Measurements from ENCODE around the gene GUCA1A.

The GUCA1A gene

GRCh38 chr6:42173101-42173500 is at the start of gene GUCA1A:
GUCA1A (plus strand) TSS chr6:42173364; CDS start chr6:42173614, 250 bp downstream.
- no peak for DNase-seq (ENCODE audit: low spot score)

GRCh38 chr6:42123379-42124103 is 49.6 kb upstream of the GUCA1A start:
- no peak for DNase-seq (ENCODE audit: low spot score)

- DNase-seq (ENCODE audit: low spot score): no peak
These were observed 48.8 kb upstream of the GUCA1A start for GRCh38 chr6:42124223-42124836.

- DNase-seq (ENCODE audit: low spot score): no peak
These were observed 47.9 kb upstream of the GUCA1A start for GRCh38 chr6:42125231-42125630.

- no peak for DNase-seq (ENCODE audit: low spot score)
These were observed 47.5 kb upstream of the GUCA1A start for GRCh38 chr6:42125663-42126062.

- DNase-seq (ENCODE audit: low spot score): no peak
These were observed 44.5 kb upstream of the GUCA1A start for GRCh38 chr6:42128460-42129359.

- no peak for DNase-seq (ENCODE audit: low spot score)
These were observed 43.8 kb upstream of the GUCA1A start for GRCh38 chr6:42129360-42129676.

- no peak for DNase-seq (ENCODE audit: low spot score)
These were observed 41.6 kb upstream of the GUCA1A start for GRCh38 chr6:42131531-42131930.

- DNase-seq (ENCODE audit: low spot score): no peak
These were observed 39.2 kb upstream of the GUCA1A start for GRCh38 chr6:42133926-42134325.

GRCh38 chr6:42135161-42135560 is 38.0 kb upstream of the GUCA1A start:
- DNase-seq (ENCODE audit: low spot score): no peak

- no peak for DNase-seq (ENCODE audit: low spot score)
These were observed 37.4 kb upstream of the GUCA1A start for GRCh38 chr6:42135722-42136121.

GRCh38 chr6:42136508-42137193 is 36.5 kb upstream of the GUCA1A start:
- no peak for DNase-seq (ENCODE audit: low spot score)

GRCh38 chr6:42137194-42137753 is 35.9 kb upstream of the GUCA1A start:
- no peak for DNase-seq (ENCODE audit: low spot score)

- DNase-seq (ENCODE audit: low spot score): no peak
These were observed 35.0 kb upstream of the GUCA1A start for GRCh38 chr6:42138190-42138589.

- DNase-seq (ENCODE audit: low spot score): peak; percentile 67
These were observed 34.2 kb upstream of the GUCA1A start for GRCh38 chr6:42138630-42139619.

- DNase-seq (ENCODE audit: low spot score): no peak
These were observed 33.1 kb upstream of the GUCA1A start for GRCh38 chr6:42140032-42140431.

GRCh38 chr6:42140756-42141602 is 32.2 kb upstream of the GUCA1A start:
- no peak for DNase-seq (ENCODE audit: low spot score)

- no peak for DNase-seq (ENCODE audit: low spot score)
These were observed 31.5 kb upstream of the GUCA1A start for GRCh38 chr6:42141603-42142117.

- peak; percentile 55 for DNase-seq (ENCODE audit: low spot score)
These were observed 30.9 kb upstream of the GUCA1A start, which contains the start of gene C6orf132 for GRCh38 chr6:42142118-42142835. C6orf132 (minus strand) TSS chr6:42142620; CDS start chr6:42142444, 176 bp downstream.
